GM23338 (cell line): Measurements from ENCODE around the gene LPP. TPM values are rescaled to one million over a fixed set of nuclear protein-coding genes. Genes with fewer than 3 reads are reported as not detected.

Experiments used
- ATAC-seq: fragments of 200-7000 bp; cut with Tn5 transposase; 3 replicates; pipeline ENCODE4 v1.9.1; 2020
- DNase-seq: peaks from one replicate; pipeline ENCODE4 v3.0.0-alpha.2; 2015; ENCODE audit warnings: low spot score
- H2AFZ ChIP-seq: fragments of 200-600 bp; sonication (generic); 2 replicates; pipeline ENCODE4 v1.8.0; 2016; ENCODE audit warnings: antibody characterized with exemption, mild to moderate bottlenecking, moderate library complexity
- H3F3A ChIP-seq: fragments of 200-600 bp; sonication (generic); replicated peaks from 2 replicates; pipeline ENCODE4 v1.8.0; 2017; ENCODE audit warnings: antibody characterized with exemption, mixed run types, low read depth
- H3K27ac ChIP-seq: fragments of 200-600 bp; sonication (generic); 2 replicates; pipeline ENCODE4 v1.6.1; 2016; ENCODE audit warnings: low read depth
- H3K27me3 ChIP-seq: fragments of 200-600 bp; sonication (generic); 2 replicates; pipeline ENCODE4 v1.8.0; 2016; ENCODE audit warnings: mild to moderate bottlenecking, mixed run types, moderate library complexity; ENCODE audit not compliant: insufficient read depth
- H3K36me3 ChIP-seq: fragments of 200-600 bp; sonication (generic); 2 replicates; pipeline ENCODE4 v1.8.0; 2016; ENCODE audit warnings: mild to moderate bottlenecking; ENCODE audit not compliant: insufficient read depth
- H3K4me1 ChIP-seq: fragments of 200-600 bp; sonication (generic); 2 replicates; pipeline ENCODE4 v1.8.0; 2016; ENCODE audit warnings: mild to moderate bottlenecking, moderate library complexity; ENCODE audit not compliant: insufficient read depth
- H3K4me2 ChIP-seq: fragments of 200-600 bp; sonication (generic); 2 replicates; pipeline ENCODE4 v1.7.1; 2017; ENCODE audit warnings: mixed run types
- H3K4me3 ChIP-seq: fragments of 200-600 bp; sonication (generic); 2 replicates; pipeline ENCODE4 v1.6.1; 2016; ENCODE audit warnings: mixed run types
- H3K79me2 ChIP-seq: fragments of 200-600 bp; sonication (generic); replicated peaks from 2 replicates; pipeline ENCODE4 v1.8.0; 2017; ENCODE audit warnings: mild to moderate bottlenecking; ENCODE audit not compliant: insufficient read depth
- H3K9me2 ChIP-seq: fragments of 200-600 bp; sonication (generic); 2 replicates; pipeline ENCODE4 v1.8.0; 2017; ENCODE audit not compliant: insufficient read depth
- H4K20me1 ChIP-seq: fragments of 200-600 bp; sonication (generic); replicated peaks from 2 replicates; pipeline ENCODE4 v1.8.0; 2017; ENCODE audit warnings: mild to moderate bottlenecking; ENCODE audit not compliant: insufficient read depth
- H3K27ac Mint-ChIP-seq: 2 replicates; pipeline ENCODE4 v1.8.0; 2020; ENCODE audit warnings: inconsistent platforms, mild to moderate bottlenecking, moderate library complexity, mixed read lengths
- H3K27me3 Mint-ChIP-seq: 3 replicates; pipeline ENCODE4 v1.8.0; 2022; ENCODE audit warnings: low read depth, mild to moderate bottlenecking, moderate library complexity, mixed read lengths, inconsistent platforms; ENCODE audit not compliant: insufficient read depth, poor library complexity
- H3K36me3 Mint-ChIP-seq: 3 replicates; pipeline ENCODE4 v1.8.0; 2021; ENCODE audit warnings: low read depth, mild to moderate bottlenecking, inconsistent platforms, moderate library complexity, mixed read lengths
- H3K4me1 Mint-ChIP-seq: 3 replicates; pipeline ENCODE4 v1.8.0; 2020; ENCODE audit warnings: mild to moderate bottlenecking, inconsistent platforms, mixed read lengths
- H3K4me3 Mint-ChIP-seq: 3 replicates; pipeline ENCODE4 v1.8.0; 2021; ENCODE audit warnings: moderate library complexity, mild to moderate bottlenecking, inconsistent platforms, mixed read lengths
- H3K9me3 Mint-ChIP-seq: 3 replicates; pipeline ENCODE4 v1.8.0; 2020; ENCODE audit warnings: moderate library complexity, mild to moderate bottlenecking, inconsistent platforms, mixed read lengths
- CTCF ChIP-seq, 2 experiments: fragments of 200-600 bp in 1 of 2; sonication (generic) in 1 of 2; conservative IDR thresholded peaks; 2 replicates each; pipeline versions ENCODE4 v1.5.1 to v1.6.1; 2016 to 2017; ENCODE audit warnings: antibody characterized with exemption in 2 of 2, low read depth in 2 of 2, mild to moderate bottlenecking in 2 of 2, moderate library complexity in 1 of 2
- POLR2AphosphoS5 ChIP-seq: IDR thresholded peaks from 2 replicates; pipeline ENCODE4 v1.6.1; 2016; ENCODE audit warnings: antibody characterized with exemption, low read depth
- REST ChIP-seq: IDR thresholded peaks from one replicate; pipeline ENCODE4 v1.6.1; 2018; ENCODE audit warnings: antibody characterized with exemption; ENCODE audit not compliant: unreplicated experiment
- STAT1 ChIP-seq: IDR thresholded peaks from one replicate; pipeline ENCODE4 v1.6.1; 2016; ENCODE audit warnings: antibody characterized with exemption; ENCODE audit not compliant: unreplicated experiment
- ZNF114 ChIP-seq: fragments of 250-450 bp; sonication (Bioruptor Pico); IDR thresholded peaks from 2 replicates; pipeline ENCODE4 v1.5.0; 2020; ENCODE audit warnings: mild to moderate bottlenecking, moderate library complexity
- ZNF462 ChIP-seq: fragments of 250-450 bp; sonication (Bioruptor Pico); IDR thresholded peaks from 2 replicates; pipeline ENCODE4 v1.5.0; 2020; ENCODE audit warnings: mild to moderate bottlenecking, moderate library complexity
- polyA plus RNA-seq: library from polyadenylated mRNA; unstranded; fragments of >200 nt; fragmentation: Nextera tagmentation; extraction: Ambion mirVana; gene quantifications from 2 replicates; pipeline ENCODE4 v1.2.1, GENCODE V29; 2016
- total RNA-seq: library from RNA; depleted of rRNA; stranded (reverse); fragments of >200 nt; shearing (Covaris generic); gene quantifications from 2 replicates; pipeline ENCODE4 v1.2.3, GENCODE V29; 2014

Gene LPP
- total and polyA plus RNA-seq, 2 experiments from 2014 or later: 23.0 to 35.2 TPM

GRCh38 chr3:188827103-188827502 lies 673.1 kb downstream of the LPP start (continued):
- TF ChIP-seq ZNF462 (CRISPR knock-in tag): no peak
- no peak for TF ChIP-seq POLR2AphosphoS5
- TF ChIP-seq STAT1: no peak

- H3K27me3 Mint-ChIP-seq: no peaks in the 10 kb centered on the region
- no peaks in the 10 kb centered on the region for H3K36me3 Mint-ChIP-seq
- no peak overlapping the region for H3K4me3 ChIP-seq
- no peak for ATAC-seq
- H3K9me3 Mint-ChIP-seq: no peaks in the 10 kb centered on the region
- no peak overlapping the region for H3K4me2 ChIP-seq
- no peaks in the 10 kb centered on the region for H3F3A ChIP-seq
- DNase-seq: no peak
- no peaks in the 10 kb centered on the region for H3K79me2 ChIP-seq
- H3K27ac Mint-ChIP-seq: no peak overlapping the region
- H3K36me3 ChIP-seq: no peaks in the 10 kb centered on the region
- no peaks in the 10 kb centered on the region for H3K4me1 Mint-ChIP-seq
- no peaks in the 10 kb centered on the region for H3K9me2 ChIP-seq
- no peaks in the 10 kb centered on the region for H3K4me1 ChIP-seq
- no peaks in the 10 kb centered on the region for H4K20me1 ChIP-seq
- H2AFZ ChIP-seq: no peak overlapping the region
- H3K27me3 ChIP-seq: no peaks in the 10 kb centered on the region
- no peak overlapping the region for H3K4me3 Mint-ChIP-seq
- no peak overlapping the region for H3K27ac ChIP-seq
- TF ChIP-seq CTCF (conservative IDR thresholded peaks at IDR 0.05; ENCODE audit: low read depth in 2 of 2) (no peak), STAT1 (no peak), REST (no peak), ZNF114 (CRISPR knock-in tag) (no peak)
Observed at GRCh38 chr3:188827576-188827975, 673.6 kb downstream of the LPP start.
